ENCODE measurements around the gene FDXACB1. TPM values are rescaled to one million over a fixed set of nuclear protein-coding genes. Genes with fewer than 3 reads are reported as not detected.
A peak's percentile ranks its signal among the peaks of the same experiment; 100 is the strongest.

FDXACB1 gene
- total RNA-seq, 2 experiments from 2014 or later = 5.9 to 6.0 TPM

DNA sequence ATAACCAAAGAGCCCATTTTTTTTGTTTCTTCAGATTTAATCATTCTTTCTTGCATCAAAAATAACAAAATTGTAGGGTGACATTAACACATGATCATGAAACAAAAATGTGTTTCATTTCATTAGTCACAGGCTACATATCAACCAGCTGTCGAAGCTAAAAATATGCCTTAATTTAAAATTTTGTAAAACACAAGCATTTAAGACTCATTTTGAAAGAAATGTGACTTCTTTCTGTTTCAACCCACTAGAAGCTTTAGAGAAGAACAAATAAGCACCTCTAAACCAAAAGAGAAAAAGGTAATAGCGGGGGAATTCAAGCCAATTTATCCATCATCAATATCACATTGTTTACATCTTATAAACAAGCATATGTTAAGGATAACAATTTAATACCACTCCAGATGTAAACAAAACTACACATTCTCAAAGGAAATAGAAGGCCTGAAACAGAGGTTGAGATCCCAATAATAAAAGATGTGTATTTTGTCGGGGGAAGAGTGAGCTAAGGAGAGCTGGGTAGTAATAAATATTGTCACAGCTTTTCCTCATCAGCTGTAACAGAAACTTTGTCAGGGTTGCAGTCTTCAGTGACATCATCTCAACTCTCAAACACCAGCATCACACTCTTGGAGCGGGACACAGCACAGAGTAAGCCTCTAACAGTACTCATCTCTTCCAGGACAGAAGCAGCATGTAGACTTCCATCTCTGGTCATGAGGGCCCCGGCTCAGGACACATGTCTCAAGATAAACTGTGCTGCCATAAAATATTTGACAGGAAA, 49.6 kb downstream of the FDXACB1 start:
- ATAC-seq = peak; percentile 77
- peak; percentile 8 for DNase-seq
- H3K4me1 Mint-ChIP-seq = peaks cover 20% of the 10 kb centered on the region
- H3K27ac Mint-ChIP-seq = peak overlapping the region; percentile 21
- H3K4me3 Mint-ChIP-seq = no peak overlapping the region
- intact Hi-C loops (cut with DNase I, micrococcal nuclease) = no loop called here
- peaks cover 27% of the 10 kb centered on the region for H3K36me3 Mint-ChIP-seq (ENCODE audit: low read depth)
- no peaks in the 10 kb centered on the region for H3K27me3 Mint-ChIP-seq
- no peaks in the 10 kb centered on the region for H3K9me3 Mint-ChIP-seq (ENCODE audit: low read depth)
- POLR2A ChIA-PET = no interaction called here
- CTCF ChIA-PET = interaction anchor here (1.0 to 1.6 kb wide), 4 partner anchors 12 to 58 kb away, joined by 3 to 6 read pairs (median 4); no protein-coding TSS in a partner anchor

DNA sequence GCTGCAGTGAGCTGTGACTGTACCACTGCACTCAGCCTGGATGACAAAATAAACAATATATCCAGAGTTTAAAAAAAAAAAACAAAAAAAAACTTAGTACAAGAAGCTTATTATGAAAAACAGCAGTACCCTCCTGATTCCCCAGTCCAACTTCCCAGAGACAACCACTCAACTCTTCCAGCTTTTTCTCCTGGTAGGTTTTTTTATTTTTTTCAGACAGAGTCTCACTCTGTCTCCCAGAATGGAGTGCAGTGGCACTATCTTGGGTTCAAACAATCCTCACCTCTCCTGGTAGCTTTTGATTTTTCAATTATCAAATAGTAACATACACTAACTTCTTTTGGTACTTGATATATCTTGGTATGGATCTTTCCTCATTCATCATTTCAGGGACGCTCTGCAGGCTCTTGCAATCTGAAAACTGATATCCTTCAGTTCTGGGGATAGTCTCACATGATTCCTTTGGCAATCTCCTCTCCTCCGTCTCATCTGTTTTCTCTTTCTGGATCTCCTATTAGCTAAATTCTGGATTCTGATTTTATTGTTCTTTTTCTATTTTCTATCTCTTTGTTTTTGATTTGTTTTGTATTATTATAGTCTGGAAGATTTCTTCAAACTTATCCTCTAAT, 52.5 kb downstream of the FDXACB1 start:
- no peak for ATAC-seq
- no peak for DNase-seq
- H3K4me3 Mint-ChIP-seq = no peak overlapping the region
- intact Hi-C loops (cut with DNase I, micrococcal nuclease) = no loop called here
- no peaks in the 10 kb centered on the region for H3K27me3 Mint-ChIP-seq
- CTCF ChIA-PET = interaction anchor here (0.7 to 1.6 kb wide), 4 partner anchors 9 to 397 kb away, joined by 3 to 5 read pairs (median 4); no protein-coding TSS in a partner anchor
- POLR2A ChIA-PET = no interaction called here
- no peaks in the 10 kb centered on the region for H3K9me3 Mint-ChIP-seq (ENCODE audit: low read depth)
- peaks cover 24% of the 10 kb centered on the region for H3K36me3 Mint-ChIP-seq (ENCODE audit: low read depth)
- H3K4me1 Mint-ChIP-seq = peaks cover 20% of the 10 kb centered on the region
- no peak overlapping the region for H3K27ac Mint-ChIP-seq

Other genes starting within 250 kb of the FDXACB1 start
- 10 to 100 TPM; 39.1 to 53.9 TPM for gene PPP2R1B, start 112.8 kb downstream of the FDXACB1 start, total RNA-seq
- gene ALG9, start 7.6 kb downstream of the FDXACB1 start, total RNA-seq = 10 to 100 TPM; 30.4 to 41.2 TPM
- 10 to 100 TPM; 32.1 to 49.7 TPM for gene CFAP68, start 376 bp upstream of the FDXACB1 start, total RNA-seq
- not detected for gene CRYAB, start 32.6 kb upstream of the FDXACB1 start, total RNA-seq
- not detected for gene HSPB2, start 33.6 kb upstream of the FDXACB1 start, total RNA-seq
- not detected for gene C11orf52, start 39.7 kb upstream of the FDXACB1 start, total RNA-seq
- gene DIXDC1, start 58.2 kb upstream of the FDXACB1 start, total RNA-seq = 10 to 100 TPM in 1 of 2 experiments, 1 to 10 TPM in 1; 10.0 to 14.0 TPM
- gene DLAT, start 146.2 kb upstream of the FDXACB1 start, total RNA-seq = 10 to 100 TPM; 47.8 to 49.1 TPM
- gene PIH1D2, start 194.9 kb upstream of the FDXACB1 start, total RNA-seq = under 1 TPM; 0.57 to 0.61 TPM
- 10 to 100 TPM; 23.7 to 45.3 TPM for gene NKAPD1, start 195.1 kb upstream of the FDXACB1 start, total RNA-seq
- gene TIMM8B, start 207.6 kb upstream of the FDXACB1 start, total RNA-seq = 10 to 100 TPM; 50.5 to 52.6 TPM
- 10 to 100 TPM; 79.8 to 84.9 TPM for gene SDHD, start 207.7 kb upstream of the FDXACB1 start, total RNA-seq